Measurements from ENCODE around the gene NEB.

NEB gene

DNA sequence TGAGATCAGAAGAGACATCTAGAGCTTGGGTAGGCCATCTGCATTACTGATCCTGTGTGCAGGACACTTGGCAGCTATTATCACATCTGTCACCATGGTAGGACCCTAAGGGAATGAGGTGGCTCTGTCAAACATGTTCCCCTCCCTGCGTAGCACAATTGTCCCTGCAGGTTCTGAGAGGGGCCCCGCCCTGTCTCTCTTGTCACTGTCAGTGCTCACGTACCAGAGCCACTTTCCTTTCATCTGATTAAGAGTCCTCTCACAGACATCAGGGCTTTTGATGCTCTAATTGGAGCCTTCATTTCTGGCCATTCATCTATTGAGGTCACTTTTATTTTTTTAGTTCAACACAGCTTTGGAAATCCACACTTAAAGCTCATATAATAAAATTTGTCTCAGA lies 38.5 kb downstream of the NEB start:
- no peak for DNase-seq

DNA sequence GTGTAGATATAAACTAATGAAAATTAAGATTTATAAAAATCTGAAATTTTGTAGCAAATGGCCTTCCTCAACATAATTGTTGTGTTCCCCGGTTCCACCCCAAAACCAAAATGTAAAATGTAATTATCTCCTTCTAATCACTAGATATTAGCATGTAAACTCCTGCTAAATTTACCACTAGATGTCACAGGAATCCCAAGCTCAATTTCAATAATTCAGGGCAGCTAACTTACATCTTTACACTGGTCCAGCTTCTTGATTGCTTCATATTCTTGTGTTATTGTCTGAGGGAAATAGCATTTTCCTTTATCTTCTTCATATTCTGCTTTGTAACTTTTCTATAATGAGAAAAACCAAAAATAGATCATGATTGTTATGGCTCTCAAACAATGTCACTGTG lies 42.6 kb downstream of the NEB start:
- peak in 1 of 2 experiments; percentile 25 for DNase-seq

DNA sequence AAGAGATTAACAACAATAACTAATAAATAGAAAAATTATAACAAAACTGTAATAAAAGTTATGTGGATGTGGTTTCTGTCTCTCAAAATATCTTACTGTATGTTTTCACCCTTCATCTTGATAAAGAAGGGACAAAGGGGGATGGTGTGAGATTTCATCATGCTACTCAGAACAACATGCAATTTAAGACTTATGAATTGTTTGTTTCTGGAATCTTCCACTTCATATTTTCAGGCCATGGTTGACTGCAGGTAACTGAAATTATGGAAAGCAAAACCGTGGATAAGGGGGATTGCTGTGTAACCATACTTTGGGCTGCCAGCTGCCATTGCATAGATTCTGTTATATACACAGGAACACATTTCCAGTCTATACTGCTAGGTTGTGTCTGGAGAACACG lies 45.6 kb downstream of the NEB start:
- no peak for DNase-seq

DNA sequence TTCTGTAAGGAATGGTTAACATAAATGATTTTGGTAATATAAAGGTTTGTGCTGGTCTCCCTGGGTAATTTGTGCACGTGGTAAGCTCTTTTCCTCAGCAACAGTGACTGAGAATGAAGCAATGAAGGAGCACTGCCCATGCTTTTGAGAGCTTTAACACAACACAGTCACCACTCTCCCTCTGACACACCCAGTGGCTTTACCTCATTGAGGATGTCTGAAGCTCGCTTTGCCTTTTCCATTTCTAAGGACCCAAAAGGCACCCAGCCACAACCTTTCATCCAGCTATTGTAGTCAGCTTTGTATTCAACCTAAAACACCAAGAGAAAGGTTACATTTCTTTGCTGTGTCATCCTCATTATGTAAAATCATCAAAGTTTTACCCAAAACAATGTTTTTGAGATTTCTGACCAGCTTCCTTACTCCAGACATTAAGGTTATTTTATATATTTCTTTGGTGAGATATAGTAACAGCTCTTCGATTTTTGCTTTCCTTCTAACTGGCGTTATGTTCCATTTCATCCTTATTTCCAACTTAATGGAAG lies 51.7 kb downstream of the NEB start:
- DNase-seq = no peak

DNA sequence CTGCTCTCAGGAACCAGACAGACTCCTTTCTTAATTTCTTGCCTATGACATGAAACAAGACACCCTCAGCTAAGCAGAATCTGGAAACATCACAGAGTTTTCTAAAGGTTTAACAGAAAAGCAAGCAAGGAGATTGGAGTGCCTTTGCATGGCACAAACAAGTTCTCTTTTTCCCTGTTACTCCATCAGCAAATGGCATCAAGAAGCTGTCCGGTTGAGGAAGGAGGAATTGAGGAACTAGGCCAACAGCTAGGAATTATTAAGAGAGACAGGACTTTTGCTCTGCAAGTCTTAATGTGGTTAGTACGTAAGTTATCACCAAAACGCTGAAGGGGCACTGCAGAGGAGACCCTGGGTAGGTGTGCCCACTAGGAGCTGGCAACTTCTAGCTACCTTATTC lies 53.2 kb downstream of the NEB start:
- no peak for DNase-seq

DNA sequence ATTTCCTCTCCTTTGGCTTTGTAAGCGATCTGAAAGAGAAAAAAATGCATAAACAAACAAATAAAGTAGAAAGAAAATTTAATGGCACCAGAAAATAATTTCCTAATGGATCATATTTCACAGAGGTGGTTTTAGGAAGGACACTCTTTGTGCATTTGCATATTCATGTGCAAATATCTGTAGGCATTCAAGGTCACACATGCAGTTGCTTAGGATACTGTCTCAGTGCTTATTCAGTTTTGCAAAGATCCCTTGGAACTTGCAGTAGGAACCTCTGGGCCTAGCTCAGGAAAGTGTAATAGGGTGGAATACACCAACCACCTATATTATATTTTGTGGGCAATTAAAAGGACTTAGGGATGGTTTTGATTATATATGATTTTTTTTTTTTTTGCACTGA lies 54.3 kb downstream of the NEB start:
- no peak for DNase-seq

DNA sequence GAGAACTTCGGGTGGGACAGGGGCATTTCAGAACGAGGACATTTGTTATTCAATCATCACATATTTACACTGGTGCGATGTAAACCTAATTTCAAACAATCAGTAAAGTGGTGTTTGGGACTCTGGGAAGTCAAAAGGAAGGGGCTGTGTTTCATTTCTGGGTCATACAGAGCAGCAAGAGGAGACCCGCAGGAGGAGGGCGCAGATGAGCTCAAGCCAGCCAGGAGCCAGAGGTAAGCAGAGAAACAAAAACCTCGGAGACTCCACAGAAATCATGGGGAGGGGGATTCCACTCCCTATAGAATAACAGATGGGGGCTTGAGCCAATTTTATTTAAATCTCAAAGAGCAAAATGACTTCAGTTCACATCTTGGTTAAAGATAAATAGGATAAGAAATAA lies 55.4 kb downstream of the NEB start:
- DNase-seq = no peak

DNA sequence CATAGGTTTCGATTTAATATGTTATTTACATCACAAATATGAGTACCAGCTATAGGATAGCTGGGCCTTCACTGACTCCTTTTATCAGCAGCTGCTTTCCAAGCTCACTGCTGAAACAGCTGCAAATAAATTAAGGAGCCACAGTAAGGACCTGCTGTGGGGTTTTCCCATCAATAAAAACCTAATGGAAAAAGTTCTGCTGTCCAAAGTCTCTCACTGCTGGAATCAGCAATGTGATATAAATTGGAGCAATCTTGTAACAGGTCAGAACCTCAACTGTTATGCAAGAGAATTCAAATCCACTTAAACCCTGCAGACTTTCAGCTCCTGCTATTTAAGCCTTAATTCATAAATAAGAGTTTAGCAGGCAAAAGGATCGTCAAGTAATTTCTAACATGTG lies 61.3 kb downstream of the NEB start:
- no peak for DNase-seq

DNA sequence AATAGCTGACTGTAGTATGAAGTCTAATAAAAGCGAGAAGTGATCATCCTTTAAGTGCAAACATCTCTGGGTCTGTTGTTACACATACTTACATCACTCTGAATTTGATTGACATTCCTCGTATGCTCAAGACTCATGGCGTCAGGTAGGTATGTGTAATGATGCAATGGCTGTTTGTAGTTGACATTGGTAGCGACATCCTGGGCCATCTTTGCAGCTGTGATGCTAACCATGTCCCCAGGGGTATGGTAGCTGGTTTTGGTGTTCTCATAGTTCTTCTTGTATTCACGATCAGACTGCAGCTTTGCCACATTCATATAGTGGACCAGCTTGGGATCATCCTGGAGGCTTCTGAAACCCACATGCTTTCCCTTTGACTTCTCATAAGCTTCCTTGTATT lies 62.0 kb downstream of the NEB start:
- DNase-seq = no peak

DNA sequence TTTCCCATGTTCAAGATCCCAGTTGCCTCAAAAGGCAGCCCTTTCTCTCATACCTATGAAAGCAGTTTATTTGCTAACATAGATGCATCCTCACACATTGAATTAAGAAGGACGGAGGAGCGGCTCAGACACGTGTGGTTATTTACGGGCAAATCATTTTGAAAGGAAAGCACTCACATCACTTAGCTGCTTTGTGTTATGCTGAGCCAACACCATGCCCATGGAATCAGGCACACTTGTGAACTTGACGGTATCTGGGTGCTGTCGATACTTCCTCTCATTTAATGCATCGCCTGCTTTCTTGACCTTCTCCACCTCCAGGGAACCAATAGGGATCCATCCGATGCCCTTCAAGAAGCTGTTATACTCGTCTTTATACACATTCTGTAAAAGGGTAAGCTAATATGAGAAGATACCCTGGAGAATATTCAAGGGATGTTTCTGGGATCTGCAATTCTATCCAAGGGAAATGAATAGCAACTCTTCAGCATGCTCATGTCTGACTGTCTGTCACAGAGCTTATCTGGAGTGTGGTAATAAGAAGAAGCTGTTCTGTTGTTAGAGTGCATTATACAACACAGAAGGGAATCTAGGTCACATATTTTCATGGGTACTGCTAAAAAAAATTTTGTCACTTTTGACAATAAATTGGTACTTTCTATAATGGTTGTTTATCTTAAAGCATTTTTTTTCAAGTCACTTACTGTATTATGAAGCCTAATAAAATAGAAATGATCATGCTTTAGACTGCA lies 63.3 kb downstream of the NEB start:
- no peak for DNase-seq

DNA sequence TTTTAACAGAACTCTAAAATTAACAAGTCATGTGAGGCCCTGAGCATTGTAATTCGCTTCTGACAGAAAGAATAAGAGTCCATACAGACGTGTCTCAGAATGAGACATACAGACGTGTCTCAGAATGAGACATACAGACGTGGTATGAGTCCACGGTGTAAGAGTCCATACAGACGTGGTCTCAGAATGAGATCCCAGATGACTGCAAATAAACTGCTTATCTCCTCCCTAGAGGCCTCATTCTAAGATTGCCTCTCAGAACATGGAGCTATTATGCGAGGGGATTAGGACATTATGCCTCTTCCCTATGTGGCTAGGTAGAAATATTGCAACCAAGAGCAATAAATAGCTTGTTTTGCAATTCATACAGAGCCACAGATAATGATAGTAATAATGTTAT lies 63.9 kb downstream of the NEB start:
- DNase-seq = no peak

DNA sequence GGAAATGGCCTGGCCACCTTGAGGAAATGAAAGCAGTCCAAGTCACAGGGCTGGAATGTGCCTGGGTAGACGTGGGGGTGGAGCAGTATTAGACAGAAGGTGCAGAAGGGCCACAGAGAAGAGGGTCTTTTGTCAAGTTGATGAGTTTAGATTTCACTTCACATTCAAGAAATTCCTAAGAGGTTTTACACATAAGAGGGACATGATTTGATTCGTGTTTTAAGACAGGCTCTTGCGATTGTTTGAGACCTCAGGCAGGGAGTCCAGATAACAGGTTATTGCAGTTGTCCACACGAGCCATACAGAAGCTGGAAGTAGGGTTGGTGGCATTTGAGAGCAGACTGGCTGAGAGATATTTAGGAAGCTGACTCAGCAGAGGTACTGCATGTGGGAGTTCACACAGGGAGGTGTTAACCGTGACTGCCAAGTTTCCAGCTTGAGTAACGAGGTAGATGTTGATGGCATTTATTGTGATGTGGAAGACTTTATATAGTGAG lies 64.6 kb downstream of the NEB start:
- no peak for DNase-seq

DNA sequence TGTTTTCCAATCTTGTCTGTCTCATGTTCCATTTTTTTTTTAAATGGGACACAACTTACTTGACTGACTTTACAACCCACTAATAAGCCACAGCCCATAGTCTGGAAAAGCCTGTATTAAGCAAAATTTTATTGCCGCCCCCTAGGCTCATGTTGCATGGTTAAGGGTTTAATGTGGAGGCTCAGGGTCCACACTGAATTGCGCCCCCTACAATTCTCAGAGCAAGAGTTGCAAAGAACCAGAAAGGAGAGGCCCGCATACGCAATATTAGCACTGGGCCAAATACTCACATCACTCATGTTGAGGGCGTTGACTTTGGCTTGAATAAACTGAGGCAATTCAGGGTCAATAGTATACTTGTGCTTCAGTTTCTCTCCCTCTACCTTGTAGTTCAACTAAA lies 65.5 kb downstream of the NEB start:
- no peak for DNase-seq

DNA sequence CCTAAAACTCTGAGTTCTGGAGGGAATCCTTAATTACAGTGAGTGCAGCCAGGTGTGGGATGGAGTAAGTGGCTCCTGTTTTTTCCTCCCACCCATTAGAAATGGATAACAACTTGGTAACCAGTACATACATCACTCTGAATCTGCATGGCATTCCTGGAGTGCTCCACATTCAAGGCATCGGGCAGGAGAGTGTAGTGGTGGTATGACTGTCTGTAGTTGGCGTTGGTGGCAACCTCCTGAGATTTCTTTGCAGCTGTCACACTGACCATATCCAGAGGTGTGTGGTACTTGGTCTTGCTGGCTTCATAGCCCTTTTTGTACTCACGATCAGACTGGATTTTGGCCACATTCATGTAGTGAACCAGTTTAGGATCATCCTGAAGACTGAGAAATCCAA lies 68.3 kb downstream of the NEB start:
- DNase-seq = no peak

DNA sequence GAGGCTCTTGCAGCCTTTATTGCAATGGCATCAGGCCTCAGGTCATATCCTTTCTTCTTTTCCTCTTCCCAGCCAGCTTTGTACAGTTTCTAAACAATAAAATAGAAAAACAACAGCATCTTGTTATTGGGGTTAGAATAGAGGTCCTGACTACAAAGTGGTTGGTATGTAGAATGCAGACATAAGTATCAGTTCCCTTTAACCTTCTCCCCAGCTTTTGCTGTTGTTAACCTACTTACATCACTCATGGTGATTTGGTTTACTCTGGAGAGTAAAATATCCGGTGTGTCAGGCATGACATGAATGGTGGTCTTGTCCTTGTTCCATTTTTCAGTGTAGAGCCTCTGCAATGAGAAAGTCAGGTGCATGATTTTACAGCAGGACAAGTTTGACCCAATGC lies 69.8 kb downstream of the NEB start:
- DNase-seq = no peak

DNA sequence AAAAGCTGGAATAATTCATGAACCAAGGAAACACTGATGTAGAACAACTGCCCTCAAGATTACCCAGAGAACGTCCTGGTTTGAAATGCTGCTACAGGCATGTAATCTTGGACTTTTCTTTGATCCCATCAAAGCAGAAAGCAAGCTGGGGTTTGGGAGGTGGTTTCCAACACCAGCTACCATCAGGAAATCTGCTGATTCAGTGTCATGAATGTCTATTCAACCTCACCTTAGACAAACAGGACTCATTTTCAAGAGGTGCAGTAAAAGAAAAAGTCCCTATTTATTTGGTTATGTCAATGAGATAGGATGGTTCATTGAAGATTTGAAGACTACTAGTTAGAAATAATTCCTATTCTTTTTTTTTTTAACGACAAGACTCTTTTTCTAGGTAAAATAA lies 72.7 kb downstream of the NEB start:
- no peak for DNase-seq

DNA sequence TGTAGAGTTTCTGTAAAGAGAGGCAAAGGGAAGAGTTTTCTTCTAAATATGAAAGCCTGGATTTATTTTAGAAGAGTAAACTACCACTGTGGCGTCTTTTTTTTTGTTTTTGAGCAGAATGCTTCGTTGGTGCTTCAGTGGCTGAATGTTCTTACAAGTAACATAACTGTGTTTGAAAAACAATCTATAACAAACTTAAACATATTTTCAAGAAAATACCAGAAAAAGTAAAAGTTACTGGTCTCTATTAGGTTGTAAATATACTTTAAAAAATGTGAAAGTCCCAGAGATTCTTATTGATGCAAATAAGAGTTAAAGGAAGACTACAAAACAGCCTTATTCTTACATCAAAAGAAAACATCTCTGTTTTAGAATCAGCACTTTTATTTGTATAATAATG lies 76.2 kb downstream of the NEB start:
- no peak for DNase-seq

DNA sequence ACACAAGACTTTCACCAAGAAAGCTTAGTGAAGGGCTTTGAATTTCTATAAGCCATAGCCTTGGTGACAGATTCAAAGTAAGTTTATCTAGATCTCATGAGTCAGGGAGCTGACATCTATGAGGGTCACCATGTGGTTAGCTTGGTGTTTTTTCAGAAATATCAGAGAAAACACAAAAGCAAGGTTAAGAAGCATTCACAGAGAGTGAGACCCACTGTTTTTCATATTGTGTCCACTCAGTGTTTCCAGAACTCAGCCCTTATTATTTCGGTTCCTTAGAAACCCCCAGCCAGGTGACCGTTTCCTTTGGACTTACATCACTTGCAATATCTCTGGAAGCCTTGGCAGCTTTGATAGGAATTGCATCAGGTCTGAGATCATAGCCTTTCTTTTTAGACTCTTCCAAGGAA lies 76.6 kb downstream of the NEB start:
- no peak for DNase-seq

DNA sequence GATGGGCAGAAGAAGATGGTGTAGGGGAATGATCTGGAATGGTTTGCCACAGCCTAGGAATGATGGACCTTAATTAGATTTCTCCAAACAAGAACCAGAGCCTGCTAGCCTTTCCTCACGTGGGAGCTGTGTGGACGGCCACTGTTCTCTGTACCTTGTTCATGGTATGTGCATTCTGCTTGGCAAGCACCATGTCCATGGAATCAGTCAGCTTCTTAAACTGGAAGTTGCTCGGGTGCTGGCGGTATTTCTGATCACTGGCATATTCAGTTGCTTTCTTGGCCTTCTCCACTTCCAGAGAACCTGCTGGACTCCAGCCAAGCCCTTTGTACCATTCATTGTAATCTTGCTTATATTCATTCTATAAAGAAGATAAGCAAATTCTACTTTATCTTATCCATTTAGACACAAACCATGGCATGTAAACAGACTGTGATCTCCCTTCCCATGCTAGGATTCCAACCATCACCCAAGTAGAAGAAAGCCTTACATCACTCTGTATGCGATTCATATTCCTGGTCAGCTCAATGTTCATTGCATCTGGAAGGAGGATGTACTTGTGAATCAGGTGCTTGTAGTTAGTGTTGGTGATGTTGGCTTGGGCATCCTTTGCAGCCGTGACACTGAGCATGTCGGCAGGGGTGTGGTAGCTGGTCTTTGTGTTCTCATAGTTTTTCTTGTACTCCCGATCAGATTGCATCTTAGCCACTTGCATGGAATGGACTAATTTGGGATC lies 78.4 kb downstream of the NEB start:
- DNase-seq = no peak

DNA sequence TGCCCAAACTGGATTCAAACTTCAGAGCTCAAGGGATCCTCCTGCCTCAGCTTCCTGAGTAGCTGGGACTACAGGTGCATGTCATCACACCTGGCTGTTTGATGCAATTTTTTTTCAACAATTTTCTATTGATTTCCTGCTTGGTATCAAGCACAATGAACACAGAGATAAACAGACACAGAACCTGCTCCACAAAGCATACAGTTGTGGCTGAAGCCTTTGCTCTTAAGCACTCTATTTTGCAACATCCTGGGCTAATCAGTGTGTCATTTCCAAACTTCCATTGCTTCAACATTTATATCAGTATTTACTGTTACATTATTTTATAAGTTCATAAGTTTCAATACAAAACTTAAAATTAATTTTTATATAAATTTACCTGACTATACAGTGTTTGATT lies 79.4 kb downstream of the NEB start:
- no peak for DNase-seq

DNA sequence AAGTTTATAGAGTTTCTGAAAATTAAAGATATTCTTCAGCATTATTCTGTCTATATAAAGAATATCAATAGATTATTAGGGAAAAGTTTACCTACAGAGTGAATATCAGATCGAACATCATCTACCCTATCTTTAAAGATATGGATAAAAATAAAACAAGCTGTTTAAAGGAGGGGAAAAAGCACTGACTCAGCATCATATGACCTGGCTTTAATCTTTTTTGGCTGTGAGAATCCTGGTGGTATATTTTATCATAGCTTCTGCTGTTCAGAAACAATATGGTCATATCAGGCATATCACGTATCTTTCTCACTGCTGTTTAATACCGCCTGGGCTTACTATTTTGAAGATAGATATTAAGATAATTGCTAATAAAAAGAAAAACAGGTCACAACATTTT lies 80.2 kb downstream of the NEB start:
- DNase-seq = no peak

DNA sequence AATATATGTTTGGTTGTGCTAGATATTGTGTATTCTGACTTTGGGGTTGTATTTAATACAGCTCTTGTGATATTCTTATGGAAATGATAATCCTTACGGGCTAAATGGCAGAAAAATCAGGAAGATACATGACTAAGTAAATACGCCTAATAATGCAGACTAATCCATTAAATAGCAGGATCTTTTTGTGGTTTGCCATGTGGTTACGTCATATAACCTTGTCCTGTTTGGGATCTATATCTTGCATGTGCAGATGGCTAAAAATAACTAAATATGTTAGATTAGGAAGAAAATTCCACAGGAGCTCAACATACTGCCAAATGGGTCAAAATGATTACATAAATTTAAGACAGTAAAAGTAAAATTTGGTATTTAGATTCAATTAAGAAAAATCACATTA lies 83.0 kb downstream of the NEB start:
- no peak for DNase-seq

DNA sequence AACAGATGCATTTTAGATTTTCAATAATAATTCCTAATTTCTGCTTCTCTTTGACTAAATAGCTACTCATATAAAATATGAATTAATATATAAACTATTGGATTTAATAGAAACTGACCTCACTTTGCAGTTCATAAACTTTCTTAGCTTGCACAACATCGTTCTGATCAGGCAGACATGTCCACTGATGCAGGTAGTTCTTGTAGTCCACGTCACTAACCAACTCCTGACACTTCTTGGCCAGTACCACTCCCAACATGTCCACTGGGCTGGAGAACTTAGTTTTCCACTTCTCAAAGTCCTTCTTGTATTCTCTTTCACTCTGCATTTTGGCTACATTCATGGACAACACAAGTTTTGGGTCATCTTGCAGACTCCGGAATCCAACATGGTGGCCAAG lies 83.8 kb downstream of the NEB start:
- DNase-seq = no peak

DNA sequence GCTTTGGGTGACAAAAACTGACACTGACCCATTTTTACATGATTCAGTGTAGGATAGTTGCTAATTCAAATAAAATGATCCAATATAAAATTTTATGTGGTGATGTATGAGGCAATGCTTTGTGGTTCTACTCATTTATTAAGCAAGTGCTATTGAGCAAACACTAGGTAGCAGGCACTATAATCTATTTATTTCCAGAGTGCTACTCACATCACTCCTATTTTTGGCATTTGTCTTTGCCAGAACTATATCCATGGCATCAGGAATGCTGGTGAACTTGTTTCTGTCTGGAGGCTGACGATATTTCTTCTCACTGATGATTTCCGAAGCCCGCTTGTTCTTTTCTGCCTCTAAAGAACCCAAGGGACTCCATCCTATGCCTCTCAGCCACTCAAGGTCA lies 84.3 kb downstream of the NEB start:
- no peak for DNase-seq

All from cerebellar nuclear complex (tissue), 1 donor.